ENCODE data around the gene RPL34.

DNA sequence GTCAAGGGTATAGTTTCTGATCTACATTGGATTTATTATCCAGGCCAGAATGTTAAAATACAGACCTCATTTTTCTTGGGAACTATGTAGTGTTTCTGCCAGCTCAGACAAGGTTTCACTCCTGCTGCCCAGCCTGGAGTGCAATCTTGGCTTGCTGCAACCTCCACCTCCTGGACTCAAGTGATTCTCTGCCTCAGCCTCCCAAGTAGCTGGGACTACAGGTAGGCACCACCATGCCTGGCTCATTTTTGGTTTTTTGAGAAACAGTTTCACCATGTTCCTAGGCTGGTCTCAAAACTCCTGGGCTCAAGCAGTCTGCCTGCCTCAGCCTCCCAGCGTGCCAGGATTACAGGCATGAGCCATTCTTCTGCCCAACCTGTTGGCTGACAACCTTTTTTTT, 5.7 kb downstream of the RPL34 start:
- TF ChIP-seq EZH2phosphoT487 (IDR thresholded peaks at IDR 0.05; ENCODE audit: insufficient read depth, low read depth): no peak
- TF ChIP-seq EZH2 (IDR thresholded peaks at IDR 0.05; ENCODE audit: insufficient read depth, poor library complexity, severe bottlenecking): no peak
